Measurements from ENCODE around the gene OTOG.

The OTOG gene

DNA sequence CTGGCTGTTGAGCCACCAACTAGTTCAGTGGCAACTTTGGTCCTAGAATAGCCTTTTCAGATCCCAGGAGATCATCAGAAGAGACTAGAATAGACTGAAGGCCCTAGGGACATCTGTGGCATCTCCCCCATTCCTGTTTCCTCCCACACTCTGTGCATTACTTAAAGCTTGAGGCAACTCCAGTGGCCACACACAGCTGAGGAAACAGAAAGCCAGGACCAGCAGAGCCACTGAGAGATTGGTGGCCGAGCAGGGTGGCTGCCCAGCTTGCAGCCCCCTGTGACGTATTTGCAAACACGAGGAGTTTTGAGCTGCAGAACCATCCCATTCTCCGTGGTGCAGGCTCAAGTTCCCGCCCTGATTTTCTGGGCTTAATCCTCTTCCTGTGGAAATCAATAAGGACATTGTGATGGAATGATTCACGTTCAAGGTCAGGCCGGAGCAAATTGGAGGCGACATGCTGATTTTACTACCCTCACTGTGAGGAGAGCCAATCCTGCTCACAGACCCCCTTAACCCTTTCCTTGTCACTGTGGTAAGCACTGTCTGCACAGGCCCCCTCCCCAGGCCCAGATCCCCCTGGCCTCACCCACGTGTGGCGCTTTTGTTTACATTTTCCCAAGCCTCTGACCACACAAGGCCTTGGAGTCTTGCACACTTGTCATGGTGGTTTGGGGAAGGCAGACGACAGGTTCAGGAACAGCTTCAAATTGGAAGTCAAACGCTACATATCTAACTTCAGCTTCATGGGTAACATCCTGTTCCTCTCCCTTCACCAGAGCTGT, 103.3 kb downstream of the OTOG start:
- TF ChIP-seq, protein P1, sequence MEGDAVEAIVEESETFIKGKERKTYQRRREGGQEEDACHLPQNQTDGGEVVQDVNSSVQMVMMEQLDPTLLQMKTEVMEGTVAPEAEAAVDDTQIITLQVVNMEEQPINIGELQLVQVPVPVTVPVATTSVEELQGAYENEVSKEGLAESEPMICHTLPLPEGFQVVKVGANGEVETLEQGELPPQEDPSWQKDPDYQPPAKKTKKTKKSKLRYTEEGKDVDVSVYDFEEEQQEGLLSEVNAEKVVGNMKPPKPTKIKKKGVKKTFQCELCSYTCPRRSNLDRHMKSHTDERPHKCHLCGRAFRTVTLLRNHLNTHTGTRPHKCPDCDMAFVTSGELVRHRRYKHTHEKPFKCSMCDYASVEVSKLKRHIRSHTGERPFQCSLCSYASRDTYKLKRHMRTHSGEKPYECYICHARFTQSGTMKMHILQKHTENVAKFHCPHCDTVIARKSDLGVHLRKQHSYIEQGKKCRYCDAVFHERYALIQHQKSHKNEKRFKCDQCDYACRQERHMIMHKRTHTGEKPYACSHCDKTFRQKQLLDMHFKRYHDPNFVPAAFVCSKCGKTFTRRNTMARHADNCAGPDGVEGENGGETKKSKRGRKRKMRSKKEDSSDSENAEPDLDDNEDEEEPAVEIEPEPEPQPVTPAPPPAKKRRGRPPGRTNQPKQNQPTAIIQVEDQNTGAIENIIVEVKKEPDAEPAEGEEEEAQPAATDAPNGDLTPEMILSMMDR (IDR thresholded peaks at IDR 0.05; ENCODE audit: insufficient read depth, low read length), result no peak
- TF ChIP-seq POLR2AphosphoS5 (IDR thresholded peaks at IDR 0.05; ENCODE audit: low read depth), result no peak
- TF ChIP-seq REST (IDR thresholded peaks at IDR 0.05; ENCODE audit: insufficient replicate concordance, low read depth), result no peak
- TF ChIP-seq GABPA (IDR thresholded peaks at IDR 0.05; ENCODE audit: low read depth), result no peak
- no peak for TF ChIP-seq SPI1 (IDR thresholded peaks at IDR 0.05; ENCODE audit: borderline replicate concordance, low read depth)
- DNase-seq (ENCODE audit: low read depth in 1 of 2, low spot score in 1 of 2), result no peak
- Histone ChIP-seq H3K4me3 (replicated peaks; ENCODE audit: insufficient read depth, low read length) (no peak overlapping the region), H3K27ac (replicated peaks) (no peak overlapping the region), H3K27me3 (ENCODE audit: insufficient read depth, poor library complexity, severe bottlenecking) (peaks cover 2% of the 10 kb centered on the region)

DNA sequence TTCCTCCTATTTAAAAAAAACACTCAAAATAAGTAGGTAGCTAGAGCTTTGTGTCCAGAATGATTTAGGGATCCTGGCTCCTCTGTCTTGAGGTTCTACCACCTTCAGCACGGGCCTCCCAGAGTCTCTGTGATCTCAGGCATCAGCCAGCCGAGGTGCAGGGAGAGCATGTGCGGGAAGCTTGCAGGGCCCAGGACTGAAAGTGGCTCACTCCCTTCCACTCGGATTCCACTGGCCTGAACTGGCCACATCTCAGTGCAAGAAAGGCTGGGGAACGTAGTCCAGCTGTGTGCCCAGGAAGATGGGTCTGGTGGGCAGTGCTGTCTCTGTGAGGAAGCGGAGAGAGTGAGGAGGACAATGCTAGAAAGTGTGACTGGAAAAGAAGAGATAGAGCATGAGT, 104.0 kb downstream of the OTOG start:
- no peak for DNase-seq (ENCODE audit: low read depth in 1 of 2, low spot score in 1 of 2)
- Histone ChIP-seq H3K27me3 (ENCODE audit: insufficient read depth, poor library complexity, severe bottlenecking) (peaks cover 2% of the 10 kb centered on the region), H3K27ac (replicated peaks) (no peak overlapping the region), H3K4me3 (replicated peaks; ENCODE audit: insufficient read depth, low read length) (no peak overlapping the region)
- no peak for TF ChIP-seq REST (IDR thresholded peaks at IDR 0.05; ENCODE audit: insufficient replicate concordance, low read depth)
- TF ChIP-seq GABPA (IDR thresholded peaks at IDR 0.05; ENCODE audit: low read depth), result no peak
- TF ChIP-seq, protein P1 (IDR thresholded peaks at IDR 0.05; ENCODE audit: insufficient read depth, low read length), result no peak
- no peak for TF ChIP-seq SPI1 (IDR thresholded peaks at IDR 0.05; ENCODE audit: borderline replicate concordance, low read depth)
- TF ChIP-seq POLR2AphosphoS5 (IDR thresholded peaks at IDR 0.05; ENCODE audit: low read depth), result no peak

GRCh38 chr11:17651681-17652080, 104.6 kb downstream of the OTOG start:
- Histone ChIP-seq H3K27ac (replicated peaks) (no peak overlapping the region), H3K27me3 (ENCODE audit: insufficient read depth, poor library complexity, severe bottlenecking) (peaks cover 2% of the 10 kb centered on the region), H3K4me3 (replicated peaks; ENCODE audit: insufficient read depth, low read length) (no peak overlapping the region)
- no peak for TF ChIP-seq REST (IDR thresholded peaks at IDR 0.05; ENCODE audit: insufficient replicate concordance, low read depth)
- TF ChIP-seq GABPA (IDR thresholded peaks at IDR 0.05; ENCODE audit: low read depth), result no peak
- TF ChIP-seq SPI1 (IDR thresholded peaks at IDR 0.05; ENCODE audit: borderline replicate concordance, low read depth), result no peak
- no peak for TF ChIP-seq POLR2AphosphoS5 (IDR thresholded peaks at IDR 0.05; ENCODE audit: low read depth)
- TF ChIP-seq, protein P1 (IDR thresholded peaks at IDR 0.05; ENCODE audit: insufficient read depth, low read length), result no peak
- no peak for DNase-seq (ENCODE audit: low read depth in 1 of 2, low spot score in 1 of 2)

Measured in HL-60 (cell line).